ENCODE data around the gene S100A11. TPM values are rescaled to one million over a fixed set of nuclear protein-coding genes. Genes with fewer than 3 reads are reported as not detected.

The S100A11 gene
- total RNA-seq, 1 donor from 2014 or later, result 750 TPM

- no peak for DNase-seq (ENCODE audit: low spot score)
Measured at GRCh38 chr1:151985768-151986167, 51.0 kb downstream of the S100A11 start.

DNA sequence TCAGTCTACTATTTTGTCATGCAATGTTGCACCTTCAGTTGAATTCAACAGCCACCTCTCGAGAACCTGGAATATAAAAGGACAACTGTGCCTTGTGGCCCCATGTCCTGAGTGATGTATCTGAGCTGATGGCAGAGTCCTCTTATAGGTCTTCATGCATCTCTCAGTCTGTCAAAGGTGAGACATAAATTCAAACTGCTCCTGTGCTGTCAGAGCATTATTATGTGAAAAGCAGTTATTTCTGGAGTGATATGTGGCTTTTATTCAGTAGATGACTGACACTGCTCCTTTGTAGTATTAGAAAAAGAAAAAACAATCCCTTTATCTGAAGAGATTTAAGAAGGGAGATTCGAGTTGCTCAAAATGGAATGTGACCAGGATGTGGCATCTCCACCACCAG, 51.5 kb downstream of the S100A11 start:
- no peak for DNase-seq (ENCODE audit: low spot score)

- DNase-seq (ENCODE audit: low spot score), result no peak
Measured at GRCh38 chr1:151984313-151984956, 52.4 kb downstream of the S100A11 start.

Other genes starting within 250 kb of the S100A11 start
- gene TDRKH, start 246.5 kb downstream of the S100A11 start, total RNA-seq, result 4.9 TPM
- gene LINGO4, start 231.6 kb downstream of the S100A11 start, total RNA-seq, result not detected
- gene RORC, start 205.2 kb downstream of the S100A11 start, total RNA-seq, result 0.10 TPM
- not detected for gene C2CD4D, start 197.2 kb downstream of the S100A11 start, total RNA-seq
- gene THEM5, start 183.3 kb downstream of the S100A11 start, total RNA-seq, result not detected
- 14.8 TPM for gene THEM4, start 127.5 kb downstream of the S100A11 start, total RNA-seq
- gene S100A10, start 43.1 kb downstream of the S100A11 start, total RNA-seq, result 650 TPM
- 0.42 TPM for gene TCHHL1, start 52.1 kb upstream of the S100A11 start, total RNA-seq
- gene TCHH, start 78.4 kb upstream of the S100A11 start, total RNA-seq, result 1.1 TPM
- gene RPTN, start 122.2 kb upstream of the S100A11 start, total RNA-seq, result not detected
- not detected for gene HRNR, start 187.2 kb upstream of the S100A11 start, total RNA-seq